Psoas muscle (tissue), 8 donors: ENCODE measurements around the gene HEXA. TPM values are rescaled to one million over a fixed set of nuclear protein-coding genes. Genes with fewer than 3 reads are reported as not detected.
A peak's percentile ranks its signal among the peaks of the same experiment; 100 is the strongest.

ENCODE experiments used
- ATAC-seq, 4 donors: fragments of 200-7000 bp; cut with Tn5 transposase; one replicate each; pipeline ENCODE4 v1.9.1; 2020; ENCODE audit warnings: moderate library complexity in 3 of 4, mild to moderate bottlenecking in 2 of 4
- DNase-seq, 2 donors: peaks; one replicate each; pipeline ENCODE4 v3.0.0-alpha.2; 2020
- H3K27ac ChIP-seq: fragments of 200-600 bp; one replicate; pipeline ENCODE4 v1.8.0; 2022
- H3K27me3 ChIP-seq, 3 donors: fragments of 200-600 bp in 1 of 3; one replicate each; pipeline versions ENCODE4 v1.6.1 to v1.8.0; 2013 to 2022; ENCODE audit warnings: low read length in 2 of 3, mild to moderate bottlenecking in 2 of 3, moderate library complexity in 1 of 3; ENCODE audit not compliant: insufficient read depth in 3 of 3
- H3K36me3 ChIP-seq, 2 donors: fragments of 200-600 bp in 1 of 2; one replicate each; pipeline versions ENCODE4 v1.6.1 to v1.8.0; 2013 to 2022; ENCODE audit warnings: low read depth in 1 of 2, mild to moderate bottlenecking in 1 of 2, moderate library complexity in 1 of 2; ENCODE audit not compliant: insufficient read depth in 1 of 2
- H3K4me1 ChIP-seq: fragments of 200-600 bp; one replicate; pipeline ENCODE4 v1.8.0; 2022
- H3K4me3 ChIP-seq: fragments of 200-600 bp; one replicate; pipeline ENCODE4 v1.8.0; 2022; ENCODE audit warnings: mild to moderate bottlenecking
- H3K9me3 ChIP-seq: fragments of 200-600 bp; one replicate; pipeline ENCODE4 v1.8.0; 2022
- WGBS, 3 donors: extraction: QIAGEN DNeasy Blood & Tissue Kit; methylation state at CpG; one replicate each; pipeline versions ENCODE4 v1.1.6 to v1.1.7; 2013; 5-methylcytosine and 5-hydroxymethylcytosine counted together
- intact Hi-C, 2 donors: fragments of 100-400 bp; cut with DNase I; formaldehyde crosslinking; loops; one replicate each; pipeline versions ENCODE4 v1.11.0 to v1.14.2; 2022
- polyA plus RNA-seq, 3 donors: library from polyadenylated mRNA; stranded (reverse); fragments of 200-250 nt; gene quantifications; one replicate each; pipeline ENCODE4 v1.2.3, GENCODE V29; 2013
- total RNA-seq, 4 donors: library from RNA; stranded (reverse); fragmentation: NEBNext Ultra II Directional in 2 of 4; extraction: Animal tissue kit (Norgen Biotek cat#: 25700) in 2 of 4; gene quantifications; one replicate each; pipeline versions ENCODE4 v1.2.1 to v1.2.4, GENCODE V29; 2021 to 2023
- TF ChIP-seq, protein P1 (sequence below): fragments of 200-600 bp; IDR thresholded peaks from one replicate; pipeline ENCODE4 v1.8.0; 2022; ENCODE audit warnings: antibody characterized with exemption
- donor health status: healthy with polysubstance abuse.
- donor health status: DM: no; HTN: no; CAD: no; lungs with moderate emphysema.
- donor health status: Bipolar disorder and iron deficiency.
- donor health status: healthy.
- donor health status: DM: yes; HTN: yes; CAD: no.
- donor health status: DM: no; HTN: no; CAD: no.
- donor health status: DM: no; HTN: no; CAD: no.
- donor health status: DM: yes; HTN: yes; CAD: no.

HEXA gene
- total and polyA plus RNA-seq, 7 donors: 32.1 to 55.4 (median 47.3) TPM

DNA sequence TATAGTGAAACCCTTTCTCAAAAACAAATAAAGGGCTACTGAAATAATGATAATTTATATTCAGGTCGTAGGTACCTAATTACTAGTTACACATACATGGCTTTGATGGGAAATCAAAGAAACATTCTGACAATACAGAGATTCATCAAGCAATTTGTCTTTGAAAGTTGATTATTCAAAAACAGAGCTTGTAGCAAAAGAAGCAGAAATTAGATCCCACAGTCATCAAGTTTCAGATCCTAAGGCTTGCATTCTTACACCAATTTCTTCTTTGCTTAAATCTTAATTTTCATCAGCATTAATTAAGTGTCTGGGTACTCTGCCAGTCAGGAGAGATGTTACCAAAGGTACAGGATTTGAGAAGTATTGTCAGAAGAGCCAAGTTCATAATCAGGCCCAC is 1.5 kb upstream of the HEXA start:
- TF ChIP-seq, protein P1, sequence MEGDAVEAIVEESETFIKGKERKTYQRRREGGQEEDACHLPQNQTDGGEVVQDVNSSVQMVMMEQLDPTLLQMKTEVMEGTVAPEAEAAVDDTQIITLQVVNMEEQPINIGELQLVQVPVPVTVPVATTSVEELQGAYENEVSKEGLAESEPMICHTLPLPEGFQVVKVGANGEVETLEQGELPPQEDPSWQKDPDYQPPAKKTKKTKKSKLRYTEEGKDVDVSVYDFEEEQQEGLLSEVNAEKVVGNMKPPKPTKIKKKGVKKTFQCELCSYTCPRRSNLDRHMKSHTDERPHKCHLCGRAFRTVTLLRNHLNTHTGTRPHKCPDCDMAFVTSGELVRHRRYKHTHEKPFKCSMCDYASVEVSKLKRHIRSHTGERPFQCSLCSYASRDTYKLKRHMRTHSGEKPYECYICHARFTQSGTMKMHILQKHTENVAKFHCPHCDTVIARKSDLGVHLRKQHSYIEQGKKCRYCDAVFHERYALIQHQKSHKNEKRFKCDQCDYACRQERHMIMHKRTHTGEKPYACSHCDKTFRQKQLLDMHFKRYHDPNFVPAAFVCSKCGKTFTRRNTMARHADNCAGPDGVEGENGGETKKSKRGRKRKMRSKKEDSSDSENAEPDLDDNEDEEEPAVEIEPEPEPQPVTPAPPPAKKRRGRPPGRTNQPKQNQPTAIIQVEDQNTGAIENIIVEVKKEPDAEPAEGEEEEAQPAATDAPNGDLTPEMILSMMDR: no peak
- H3K27me3 ChIP-seq: no peaks in the 10 kb centered on the region
- 87 to 91% (median 91%) methylated on average over 1 of the region's 1 CpG for WGBS, 3 donors
- ATAC-seq (no peak), DNase-seq (no peak)
- no peaks in the 10 kb centered on the region for H3K9me3 ChIP-seq
- H3K36me3 ChIP-seq: peaks cover 0 to 13% of the 10 kb centered on the region in 2 donors
- intact Hi-C loops: loop anchor here in 1 of 2 donors (5.0 kb wide), 1 partner anchor 95 kb away; the partner anchor contains the start of gene ARIH1
- H3K27ac ChIP-seq: peak overlapping the region; percentile 96
- H3K4me3 ChIP-seq: peak overlapping the region; percentile 93
- peaks cover 30% of the 10 kb centered on the region for H3K4me1 ChIP-seq

DNA sequence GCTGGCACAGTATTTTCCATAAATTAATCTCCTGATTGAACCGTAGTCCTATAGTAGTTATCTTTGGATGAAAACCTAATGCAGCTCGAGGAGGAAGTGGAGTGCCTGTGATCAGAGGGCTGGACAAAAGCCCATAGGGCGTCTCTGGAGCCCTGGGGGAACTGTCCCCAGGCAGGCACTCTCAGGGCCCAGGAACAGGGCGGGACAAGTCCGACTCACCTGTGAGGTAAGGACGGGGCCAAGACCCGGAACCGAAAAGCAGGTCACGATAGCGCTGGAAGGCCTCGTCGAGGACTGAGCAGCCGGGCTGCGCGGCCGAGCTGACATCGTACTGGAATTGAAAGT is 341 bp downstream of the HEXA start:
- intact Hi-C loops: loop anchor here (2.0 to 5.0 kb wide), 2 partner anchors 97 to 99 kb away; partner anchors contain the start of gene ARIH1 (in 2 of the 2)

DNA sequence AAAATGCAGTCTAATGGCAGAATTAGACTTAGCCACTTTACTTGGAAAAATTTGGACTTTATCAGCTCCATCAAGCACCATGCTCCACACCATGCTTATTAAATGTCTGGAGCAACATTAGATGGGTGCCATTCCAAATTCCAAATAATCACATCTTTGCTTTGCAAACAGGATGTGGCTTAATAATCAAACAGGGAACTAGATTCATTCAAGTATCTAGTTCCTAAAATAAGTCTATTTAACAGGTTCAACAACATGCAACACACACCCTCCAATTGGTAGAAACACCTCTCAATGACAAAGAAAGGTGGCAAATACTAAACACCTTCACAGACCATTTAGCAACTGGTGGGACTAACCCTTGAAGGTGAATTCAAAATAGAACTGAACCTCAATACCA is 3.5 kb downstream of the HEXA start:
- intact Hi-C loops: no loop called here
- H3K9me3 ChIP-seq: no peaks in the 10 kb centered on the region
- TF ChIP-seq, protein P1: no peak
- no peak overlapping the region for H3K4me3 ChIP-seq
- H3K27ac ChIP-seq: no peak overlapping the region
- ATAC-seq (no peak), DNase-seq (no peak)
- H3K27me3 ChIP-seq: no peaks in the 10 kb centered on the region
- H3K4me1 ChIP-seq: peaks cover 37% of the 10 kb centered on the region
- peaks cover 11 to 51% of the 10 kb centered on the region in 2 donors for H3K36me3 ChIP-seq

More for the DNA sequence above, 341 bp downstream of the HEXA start:
- peaks cover 0 to 24% of the 10 kb centered on the region in 2 donors for H3K36me3 ChIP-seq
- no peaks in the 10 kb centered on the region for H3K9me3 ChIP-seq
- peak overlapping the region; percentile 93 for H3K4me3 ChIP-seq
- H3K27ac ChIP-seq: peak overlapping the region; percentile 96
- DNase-seq (no peak), ATAC-seq (peak; percentile 63 to 75 (median 66))
- H3K27me3 ChIP-seq: no peaks in the 10 kb centered on the region
- peaks cover 38% of the 10 kb centered on the region for H3K4me1 ChIP-seq
- WGBS, 3 donors: 0 to 1% (median 0%) methylated on average over 17 of the region's 17 CpGs
- TF ChIP-seq, protein P1: no peak

DNA sequence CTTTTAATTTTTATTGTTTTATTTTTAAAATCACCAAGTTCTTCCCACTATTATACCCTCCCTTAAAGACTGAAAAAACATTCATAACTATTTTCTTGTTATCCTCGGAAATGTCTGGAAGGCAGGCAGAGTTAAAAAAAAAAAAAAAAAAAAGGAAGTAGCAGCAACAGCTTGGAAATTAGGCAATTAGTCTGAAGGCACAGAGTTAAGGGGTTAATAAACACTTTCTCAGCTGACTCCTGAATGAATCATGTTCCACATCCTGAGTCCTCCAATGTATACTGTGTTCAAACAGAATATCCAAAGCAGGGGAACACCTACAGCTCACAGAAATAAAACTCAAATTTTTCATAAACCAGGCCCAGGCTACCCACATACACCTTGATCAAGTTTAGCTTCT is 5.8 kb downstream of the HEXA start:
- peaks cover 11 to 53% of the 10 kb centered on the region in 2 donors for H3K36me3 ChIP-seq
- DNase-seq: no peak
- H3K27ac ChIP-seq: no peak overlapping the region
- ATAC-seq: no peak
- H3K4me3 ChIP-seq: no peak overlapping the region
- peaks cover 27% of the 10 kb centered on the region for H3K4me1 ChIP-seq
- TF ChIP-seq, protein P1: no peak
- no peaks in the 10 kb centered on the region for H3K9me3 ChIP-seq
- no peaks in the 10 kb centered on the region for H3K27me3 ChIP-seq
- 67 to 84% (median 80%) methylated on average over 1 of the region's 1 CpG for WGBS, 3 donors
- intact Hi-C loops: no loop called here

DNA sequence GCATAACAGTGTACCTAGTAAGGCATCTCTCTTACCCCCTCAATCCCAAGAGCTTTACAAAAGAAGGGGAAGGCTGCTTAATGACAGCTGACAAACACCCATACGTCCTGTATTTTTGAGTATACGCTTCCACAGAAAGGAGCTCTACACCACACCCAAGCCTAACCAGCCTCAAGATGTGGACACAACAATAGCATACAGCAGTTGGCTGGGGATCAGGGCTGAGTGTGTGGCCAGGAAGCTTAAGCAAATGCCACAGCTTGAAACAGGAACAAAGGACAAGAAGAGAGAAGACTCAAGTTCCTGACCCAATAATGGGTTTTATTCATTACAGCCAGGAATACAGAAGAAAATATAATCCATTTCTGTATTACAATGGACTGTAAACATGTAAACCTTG is 6.9 kb downstream of the HEXA start:
- H3K36me3 ChIP-seq: peaks cover 11 to 53% of the 10 kb centered on the region in 2 donors
- ATAC-seq: no peak
- intact Hi-C loops: no loop called here
- no peak overlapping the region for H3K4me3 ChIP-seq
- TF ChIP-seq, protein P1: no peak
- 68 to 88% (median 70%) methylated on average over 2 of the region's 2 CpGs for WGBS, 3 donors
- no peaks in the 10 kb centered on the region for H3K27me3 ChIP-seq
- DNase-seq: peak in 1 of 2 donors; percentile 19
- no peaks in the 10 kb centered on the region for H3K9me3 ChIP-seq
- H3K27ac ChIP-seq: peak overlapping the region; percentile 10
- H3K4me1 ChIP-seq: peaks cover 19% of the 10 kb centered on the region
